HCT116 (cell line): ENCODE results near the gene IPO7. TPM values are rescaled to one million over a fixed set of nuclear protein-coding genes. Genes with fewer than 3 reads are reported as not detected.

ENCODE experiments used
- ATAC-seq: fragments of 200-7000 bp; cut with Tn5 transposase; 2 replicates; pipeline ENCODE4 v1.9.1; 2020; ENCODE audit warnings: mild to moderate bottlenecking, moderate library complexity
- BruUV-seq: library from RNA; stranded (reverse); fragments of 400-500 nt; replicated peaks from 2 replicates; lab custom pipeline; 2021; lab: Mats Ljungman, UMichigan
- CTCF ChIA-PET: fragments of 300-600 bp; sonication (Branson Sonifier 250); formaldehyde crosslinking; loops from one replicate; lab custom pipeline; 2021; ENCODE audit warnings: antibody characterized with exemption; lab: Charles Lee
- POLR2A ChIA-PET: fragments of 300-600, 350-600 bp; sonication (Branson Sonifier 250); formaldehyde crosslinking; loops from one replicate; lab custom pipeline; 2021; ENCODE audit warnings: antibody characterized with exemption; lab: Charles Lee
- RAD21 ChIA-PET, 2 experiments: fragments of 300-600 bp; sonication (Branson Sonifier 250); formaldehyde crosslinking; loops; one replicate each; lab custom pipeline; 2023; ENCODE audit warnings: low total read pairs in 2 of 2; ENCODE audit not compliant: uncharacterized antibody in 2 of 2, unreplicated experiment in 2 of 2, low non-redundant PET in 1 of 2; lab: Charles Lee
- DNase-seq: peaks from one replicate; pipeline ENCODE4 v3.0.0-alpha.2; 2010; ENCODE audit warnings: low read depth, low spot score
- H2AFZ ChIP-seq: fragments of 200-600 bp; shearing (Covaris generic), sonication (generic); 2 replicates; pipeline ENCODE4 v1.6.1; 2017; ENCODE audit warnings: low read depth, mixed run types, mixed read lengths, antibody characterized with exemption, low read length; ENCODE audit not compliant: poor library complexity, severe bottlenecking
- H3K27ac ChIP-seq: 2 replicates; pipeline ENCODE4 v1.5.1; 2012; ENCODE audit warnings: low read depth, low read length
- H3K27me3 ChIP-seq: fragments of 200-600 bp; sonication (generic); 2 replicates; pipeline ENCODE4 v1.6.1; 2016; ENCODE audit warnings: mixed run types, low read length, mixed read lengths; ENCODE audit not compliant: insufficient read depth
- H3K36me3 ChIP-seq, 2 experiments: fragments of 200-500 bp in 1 of 2; fragments of 200-600 bp in 1 of 2; sonication (Bioruptor generic) in 1 of 2; sonication (generic) in 1 of 2; 2 replicates each; pipeline versions ENCODE4 v1.5.1 to v1.6.1; 2014 to 2016; ENCODE audit warnings: low read length in 2 of 2, inconsistent platforms in 1 of 2, mixed read lengths in 1 of 2, mixed run types in 1 of 2; ENCODE audit not compliant: insufficient read depth in 2 of 2, control insufficient read depth in 1 of 2
- H3K4me1 ChIP-seq, 2 experiments: fragments of 200-600 bp in 1 of 2; sonication (generic) in 1 of 2; 2 replicates each; pipeline versions ENCODE4 v1.5.1 to v1.6.1; 2012 to 2017; ENCODE audit warnings: low read length in 2 of 2, inconsistent platforms in 1 of 2, mild to moderate bottlenecking in 1 of 2, mixed read lengths in 1 of 2, mixed run types in 1 of 2, moderate library complexity in 1 of 2; ENCODE audit not compliant: insufficient read depth in 2 of 2, control insufficient read depth in 1 of 2
- H3K4me2 ChIP-seq: fragments of 200-600 bp; sonication (generic); 2 replicates; pipeline ENCODE4 v1.6.1; 2017; ENCODE audit warnings: mixed run types, low read length, mixed read lengths
- H3K4me3 ChIP-seq, 2 experiments: fragments of 200-600 bp in 1 of 2; sonication (generic) in 1 of 2; replicated peaks in 1 of 2; 2 replicates each; pipeline ENCODE4 v1.5.1; 2011 to 2016; ENCODE audit warnings: low read length in 2 of 2, control low read depth in 1 of 2, low read depth in 1 of 2, mild to moderate bottlenecking in 1 of 2, mixed read lengths in 1 of 2, mixed run types in 1 of 2
- H3K79me2 ChIP-seq: fragments of 200-600 bp; sonication (generic); 2 replicates; pipeline ENCODE4 v1.6.1; 2017; ENCODE audit warnings: mild to moderate bottlenecking, mixed run types, low read length, moderate library complexity, mixed read lengths; ENCODE audit not compliant: insufficient read depth
- H3K9ac ChIP-seq: fragments of 200-600 bp; sonication (generic); 2 replicates; pipeline ENCODE4 v1.6.1; 2016; ENCODE audit warnings: low read length, mixed read lengths
- H3K9me2 ChIP-seq: fragments of 200-600 bp; sonication (generic), shearing (Covaris generic); 2 replicates; pipeline ENCODE4 v1.6.1; 2017; ENCODE audit warnings: mixed run types, mild to moderate bottlenecking, moderate library complexity; ENCODE audit not compliant: insufficient read depth
- H3K9me3 ChIP-seq, 2 experiments: fragments of 200-500 bp in 1 of 2; fragments of 200-600 bp in 1 of 2; sonication (Bioruptor generic) in 1 of 2; sonication (generic) in 1 of 2; 2 replicates each; pipeline ENCODE4 v1.6.1; 2014 to 2017; ENCODE audit warnings: low read length in 2 of 2, mixed read lengths in 2 of 2, inconsistent platforms in 1 of 2, low read depth in 1 of 2, mild to moderate bottlenecking in 1 of 2, mixed run types in 1 of 2, moderate library complexity in 1 of 2; ENCODE audit not compliant: control insufficient read depth in 1 of 2, insufficient read depth in 1 of 2
- H4K20me1 ChIP-seq: fragments of 200-600 bp; sonication (generic), shearing (Covaris generic); 2 replicates; pipeline ENCODE4 v1.6.1; 2017; ENCODE audit warnings: mixed run types, mild to moderate bottlenecking, moderate library complexity; ENCODE audit not compliant: insufficient read depth
- CBX3 ChIP-seq: IDR thresholded peaks from 2 replicates; pipeline ENCODE4 v1.6.1; 2012; ENCODE audit warnings: low read depth
- CEBPB ChIP-seq: IDR thresholded peaks from 2 replicates; pipeline ENCODE4 v1.6.1; 2012; ENCODE audit warnings: low read depth
- EGR1 ChIP-seq: IDR thresholded peaks from 2 replicates; pipeline ENCODE4 v1.6.1; 2012; ENCODE audit warnings: low read depth
- ELF1 ChIP-seq: IDR thresholded peaks from 2 replicates; pipeline ENCODE4 v1.6.1; 2012; ENCODE audit warnings: low read depth, borderline replicate concordance
- EZH2 ChIP-seq: fragments of 200-600 bp; sonication (generic); IDR thresholded peaks from 2 replicates; pipeline ENCODE4 v1.6.1; 2017; ENCODE audit warnings: antibody characterized with exemption, mixed run types
- EZH2phosphoT487 ChIP-seq: fragments of 200-600 bp; IDR thresholded peaks from 2 replicates; pipeline ENCODE4 v1.6.1; 2018; ENCODE audit warnings: antibody characterized with exemption, borderline replicate concordance
- FOSL1 ChIP-seq: IDR thresholded peaks from 2 replicates; pipeline ENCODE4 v1.6.1; 2012; ENCODE audit warnings: low read depth
- POLR2A ChIP-seq: IDR thresholded peaks from 2 replicates; pipeline ENCODE4 v1.7.0; 2011; ENCODE audit warnings: borderline replicate concordance; ENCODE audit not compliant: insufficient read depth, insufficient read length; ENCODE audit errors: extremely low read depth
- POLR2AphosphoS5 ChIP-seq: IDR thresholded peaks from 2 replicates; pipeline ENCODE4 v1.6.1; 2011; ENCODE audit warnings: mild to moderate bottlenecking, low read depth, low read length, moderate library complexity
- SIN3A ChIP-seq: IDR thresholded peaks from 2 replicates; pipeline ENCODE4 v1.6.1; 2012; ENCODE audit warnings: low read depth
- SRF ChIP-seq: IDR thresholded peaks from 2 replicates; pipeline ENCODE4 v1.6.1; 2012; ENCODE audit warnings: low read depth
- YY1 ChIP-seq: IDR thresholded peaks from 2 replicates; pipeline ENCODE4 v1.6.1; 2011; ENCODE audit warnings: low read length, low read depth, moderate library complexity, mild to moderate bottlenecking; ENCODE audit not compliant: insufficient replicate concordance; ENCODE audit errors: extremely low read depth
- intact Hi-C: fragments of 100-400 bp; cut with micrococcal nuclease; formaldehyde crosslinking; loops from 2 replicates; pipeline ENCODE4 v1.10.0; 2022
- total RNA-seq: library from RNA; stranded (reverse); gene quantifications from one replicate; pipeline ENCODE4 v1.2.1, GENCODE V29; 2021; ENCODE audit not compliant: unreplicated experiment
- TF ChIP-seq, protein P1 (sequence below): IDR thresholded peaks from 2 replicates; pipeline ENCODE4 v1.6.1; 2012
- TF ChIP-seq, protein P2 (sequence below), 3 experiments: fragments of 200-600 bp in 1 of 3; sonication (generic) in 1 of 3; IDR thresholded peaks in 2 of 3; conservative IDR thresholded peaks in 1 of 3; 2 replicates each; pipeline ENCODE4 v1.5.1; 2012 to 2017; ENCODE audit warnings: low read depth in 2 of 3, low read length in 2 of 3, antibody characterized with exemption in 1 of 3, borderline replicate concordance in 1 of 3, control low read depth in 1 of 3, mild to moderate bottlenecking in 1 of 3, mixed read lengths in 1 of 3, mixed run types in 1 of 3, moderate library complexity in 1 of 3; ENCODE audit not compliant: insufficient read depth in 1 of 3
- TF ChIP-seq, protein P3 (sequence below): IDR thresholded peaks from 2 replicates; pipeline ENCODE4 v1.6.1; 2012; ENCODE audit warnings: low read depth

Gene IPO7
- total RNA-seq, 1 experiment from 2014 or later, result 186 TPM

DNA sequence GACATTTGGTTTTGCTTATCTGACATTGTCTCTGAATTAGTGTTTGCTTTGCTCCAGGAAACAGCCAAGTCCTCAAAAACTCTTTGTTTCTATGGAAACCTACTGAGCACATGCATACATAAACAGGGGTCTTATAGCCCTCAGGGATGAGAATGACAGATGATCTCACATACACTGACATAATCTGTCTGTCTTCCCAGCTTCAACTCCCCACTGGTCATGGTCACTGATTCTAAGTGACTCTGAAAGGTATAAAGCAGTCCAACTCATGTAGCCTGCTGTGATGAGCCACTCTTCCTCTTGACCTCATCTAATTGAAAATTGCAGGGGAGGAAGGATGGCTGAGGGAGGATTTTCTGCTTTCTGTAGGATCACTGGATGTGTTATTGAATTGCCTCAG, 89.0 kb downstream of the IPO7 start:
- DNase-seq (no peak), ATAC-seq (no peak)
- RAD21 ChIA-PET, result no interaction called here
- Histone ChIP-seq H3K27ac (no peak overlapping the region), H3K79me2 (peaks cover 15% of the 10 kb centered on the region; the same call in 1 of the 2 replicates), H3K36me3 (peaks cover 14 to 23% of the 10 kb centered on the region in 2 experiments; a peak in 3 of 4 replicates), H2AFZ (no peak overlapping the region), H3K9me3 (no peaks in the 10 kb centered on the region), H4K20me1 (no peaks in the 10 kb centered on the region), H3K4me3 (no peak overlapping the region), H3K9me2 (no peaks in the 10 kb centered on the region), H3K4me1 (no peaks in the 10 kb centered on the region), H3K27me3 (no peaks in the 10 kb centered on the region), H3K4me2 (no peak overlapping the region), H3K9ac (no peak overlapping the region)
- TF ChIP-seq POLR2A (no peak), CBX3 (no peak), SRF (no peak), FOSL1 (no peak), EZH2phosphoT487 (no peak), EZH2 (no peak), SIN3A (no peak), EGR1 (no peak), YY1 (no peak), CEBPB (no peak), POLR2AphosphoS5 (no peak), ELF1 (no peak)
- TF ChIP-seq, protein P1, sequence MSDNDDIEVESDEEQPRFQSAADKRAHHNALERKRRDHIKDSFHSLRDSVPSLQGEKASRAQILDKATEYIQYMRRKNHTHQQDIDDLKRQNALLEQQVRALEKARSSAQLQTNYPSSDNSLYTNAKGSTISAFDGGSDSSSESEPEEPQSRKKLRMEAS, result no peak
- TF ChIP-seq, protein P2, sequence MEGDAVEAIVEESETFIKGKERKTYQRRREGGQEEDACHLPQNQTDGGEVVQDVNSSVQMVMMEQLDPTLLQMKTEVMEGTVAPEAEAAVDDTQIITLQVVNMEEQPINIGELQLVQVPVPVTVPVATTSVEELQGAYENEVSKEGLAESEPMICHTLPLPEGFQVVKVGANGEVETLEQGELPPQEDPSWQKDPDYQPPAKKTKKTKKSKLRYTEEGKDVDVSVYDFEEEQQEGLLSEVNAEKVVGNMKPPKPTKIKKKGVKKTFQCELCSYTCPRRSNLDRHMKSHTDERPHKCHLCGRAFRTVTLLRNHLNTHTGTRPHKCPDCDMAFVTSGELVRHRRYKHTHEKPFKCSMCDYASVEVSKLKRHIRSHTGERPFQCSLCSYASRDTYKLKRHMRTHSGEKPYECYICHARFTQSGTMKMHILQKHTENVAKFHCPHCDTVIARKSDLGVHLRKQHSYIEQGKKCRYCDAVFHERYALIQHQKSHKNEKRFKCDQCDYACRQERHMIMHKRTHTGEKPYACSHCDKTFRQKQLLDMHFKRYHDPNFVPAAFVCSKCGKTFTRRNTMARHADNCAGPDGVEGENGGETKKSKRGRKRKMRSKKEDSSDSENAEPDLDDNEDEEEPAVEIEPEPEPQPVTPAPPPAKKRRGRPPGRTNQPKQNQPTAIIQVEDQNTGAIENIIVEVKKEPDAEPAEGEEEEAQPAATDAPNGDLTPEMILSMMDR (IDR thresholded peaks at IDR 0.05 in 2 of 3, conservative IDR thresholded peaks at IDR 0.05 in 1 of 3; ENCODE audit: borderline replicate concordance in 1 of 3, insufficient read depth in 1 of 3, low read depth in 2 of 3, low read length in 2 of 3), result no peak
- TF ChIP-seq, protein P3, sequence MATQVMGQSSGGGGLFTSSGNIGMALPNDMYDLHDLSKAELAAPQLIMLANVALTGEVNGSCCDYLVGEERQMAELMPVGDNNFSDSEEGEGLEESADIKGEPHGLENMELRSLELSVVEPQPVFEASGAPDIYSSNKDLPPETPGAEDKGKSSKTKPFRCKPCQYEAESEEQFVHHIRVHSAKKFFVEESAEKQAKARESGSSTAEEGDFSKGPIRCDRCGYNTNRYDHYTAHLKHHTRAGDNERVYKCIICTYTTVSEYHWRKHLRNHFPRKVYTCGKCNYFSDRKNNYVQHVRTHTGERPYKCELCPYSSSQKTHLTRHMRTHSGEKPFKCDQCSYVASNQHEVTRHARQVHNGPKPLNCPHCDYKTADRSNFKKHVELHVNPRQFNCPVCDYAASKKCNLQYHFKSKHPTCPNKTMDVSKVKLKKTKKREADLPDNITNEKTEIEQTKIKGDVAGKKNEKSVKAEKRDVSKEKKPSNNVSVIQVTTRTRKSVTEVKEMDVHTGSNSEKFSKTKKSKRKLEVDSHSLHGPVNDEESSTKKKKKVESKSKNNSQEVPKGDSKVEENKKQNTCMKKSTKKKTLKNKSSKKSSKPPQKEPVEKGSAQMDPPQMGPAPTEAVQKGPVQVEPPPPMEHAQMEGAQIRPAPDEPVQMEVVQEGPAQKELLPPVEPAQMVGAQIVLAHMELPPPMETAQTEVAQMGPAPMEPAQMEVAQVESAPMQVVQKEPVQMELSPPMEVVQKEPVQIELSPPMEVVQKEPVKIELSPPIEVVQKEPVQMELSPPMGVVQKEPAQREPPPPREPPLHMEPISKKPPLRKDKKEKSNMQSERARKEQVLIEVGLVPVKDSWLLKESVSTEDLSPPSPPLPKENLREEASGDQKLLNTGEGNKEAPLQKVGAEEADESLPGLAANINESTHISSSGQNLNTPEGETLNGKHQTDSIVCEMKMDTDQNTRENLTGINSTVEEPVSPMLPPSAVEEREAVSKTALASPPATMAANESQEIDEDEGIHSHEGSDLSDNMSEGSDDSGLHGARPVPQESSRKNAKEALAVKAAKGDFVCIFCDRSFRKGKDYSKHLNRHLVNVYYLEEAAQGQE, result no peak
- intact Hi-C loops, result no loop called here
- no TSS peak for BruUV-seq
- CTCF ChIA-PET, result no interaction called here
- POLR2A ChIA-PET, result interaction anchor here (3.4 kb wide), 1 partner anchor 13 kb away, joined by 12 read pairs; the partner anchor contains the start of gene ZNF143
